GM19328 (cell line): Measurements from ENCODE around the gene MINK1.
"Not testable (repeated sequence)": the region's sequence is repeated elsewhere in the genome, so short reads cannot be mapped to it uniquely, and the experiment has no call there.

ENCODE experiments used
- ATAC-seq: cut with Tn5 transposase; IDR thresholded peaks from one replicate; pipeline ENCODE4 v1.9.1; 2021; ENCODE audit warnings: mild to moderate bottlenecking, moderate library complexity; ENCODE audit not compliant: unreplicated experiment

Gene MINK1

DNA sequence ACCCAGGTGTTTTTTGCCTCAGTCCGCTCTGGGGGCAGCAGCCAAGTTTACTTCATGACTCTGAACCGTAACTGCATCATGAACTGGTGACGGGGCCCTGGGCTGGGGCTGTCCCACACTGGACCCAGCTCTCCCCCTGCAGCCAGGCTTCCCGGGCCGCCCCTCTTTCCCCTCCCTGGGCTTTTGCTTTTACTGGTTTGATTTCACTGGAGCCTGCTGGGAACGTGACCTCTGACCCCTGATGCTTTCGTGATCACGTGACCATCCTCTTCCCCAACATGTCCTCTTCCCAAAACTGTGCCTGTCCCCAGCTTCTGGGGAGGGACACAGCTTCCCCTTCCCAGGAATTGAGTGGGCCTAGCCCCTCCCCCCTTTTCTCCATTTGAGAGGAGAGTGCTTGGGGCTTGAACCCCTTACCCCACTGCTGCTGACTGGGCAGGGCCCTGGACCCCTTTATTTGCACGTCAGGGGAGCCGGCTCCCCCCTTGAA lies 64.1 kb downstream of the MINK1 start:
- ATAC-seq, result no peak

DNA sequence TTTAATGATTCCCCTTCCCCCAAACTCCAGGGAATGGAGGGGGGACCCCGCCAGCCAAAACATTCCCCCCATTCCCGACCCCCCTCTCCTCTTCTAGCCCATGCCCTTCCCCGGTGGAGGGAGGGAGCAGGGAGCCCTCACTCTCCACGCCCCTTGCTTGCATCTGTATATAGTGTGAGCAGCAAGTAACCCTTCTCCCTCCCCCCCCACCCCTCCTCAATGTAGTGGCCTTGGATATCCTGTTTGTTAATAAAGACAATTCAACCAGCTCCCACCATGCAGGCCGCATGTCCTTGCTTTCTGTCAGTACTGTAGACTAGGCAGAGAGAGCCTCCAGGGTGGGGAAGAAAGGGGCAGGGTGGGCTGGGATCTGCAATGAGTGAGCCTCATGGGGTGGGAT lies 64.6 kb downstream of the MINK1 start:
- ATAC-seq, result no peak

DNA sequence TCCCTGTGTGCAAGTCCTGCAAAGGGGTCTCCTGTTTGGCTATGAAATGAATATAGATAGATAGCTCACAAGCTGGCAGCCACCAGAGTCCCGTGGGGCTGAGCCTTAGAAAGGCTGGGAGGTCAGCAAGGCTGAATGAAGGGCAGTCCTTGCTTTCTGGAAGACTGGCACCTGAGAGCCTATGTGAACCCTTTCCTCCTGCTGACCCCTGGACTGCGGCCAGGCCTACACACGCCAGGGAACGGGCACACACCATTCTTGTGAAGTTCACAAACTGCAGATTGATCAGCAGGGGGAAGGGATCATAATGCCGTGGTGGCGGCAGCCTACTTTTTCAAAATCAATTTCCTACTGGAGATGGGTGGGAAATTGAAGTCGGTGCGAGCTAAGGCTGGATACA lies 65.2 kb downstream of the MINK1 start:
- ATAC-seq, result no peak

- no peak for ATAC-seq
These were observed 65.8 kb downstream of the MINK1 start for GRCh38 chr17:4898927-4899326.

GRCh38 chr17:4899341-4900230 lies 66.4 kb downstream of the MINK1 start, which contains the start of gene C17orf107:
Gene C17orf107, plus strand, starts transcription at chr17:4899536. Its CDS starts 227 bp downstream, at chr17:4899763.
- ATAC-seq, result peak; percentile 56

GRCh38 chr17:4900231-4901107 lies 67.3 kb downstream of the MINK1 start:
- no peak for ATAC-seq

- ATAC-seq, result no peak
These were observed 68.0 kb downstream of the MINK1 start for GRCh38 chr17:4901108-4901647.

DNA sequence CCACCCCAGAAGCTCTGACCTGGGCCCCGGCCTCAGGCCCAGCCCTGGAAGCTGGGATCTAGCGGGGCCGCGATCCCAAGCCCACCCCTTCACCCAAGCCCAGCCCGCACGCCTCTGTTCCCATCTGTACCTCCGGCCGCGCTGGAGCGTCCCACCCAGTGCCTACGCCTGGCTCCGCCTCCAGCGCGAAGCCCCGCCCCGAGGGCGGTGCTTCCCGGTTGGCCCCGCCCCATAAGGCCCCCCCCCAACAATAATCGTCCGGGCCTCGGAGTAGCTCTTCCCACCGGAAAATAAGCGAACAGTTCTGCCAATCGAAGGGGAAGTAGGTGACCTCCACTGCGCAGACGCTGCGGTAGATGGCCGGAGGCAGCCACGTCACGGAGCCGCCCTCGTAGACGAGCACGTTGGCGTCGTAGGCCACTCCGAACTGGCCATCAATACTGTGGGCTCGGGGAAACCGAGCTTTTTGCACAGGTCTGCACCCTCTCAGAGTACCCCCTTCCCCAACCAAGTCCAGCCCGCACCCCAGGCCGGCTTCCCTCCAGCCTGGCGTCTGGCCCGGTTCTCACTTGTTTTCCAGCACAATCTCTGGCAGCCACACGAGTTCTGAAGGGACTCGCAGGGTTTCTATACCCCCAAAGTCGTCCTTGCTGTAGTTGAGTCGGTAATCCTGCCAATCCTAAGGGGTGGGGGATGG lies 68.7 kb downstream of the MINK1 start:
- ATAC-seq, result no peak

DNA sequence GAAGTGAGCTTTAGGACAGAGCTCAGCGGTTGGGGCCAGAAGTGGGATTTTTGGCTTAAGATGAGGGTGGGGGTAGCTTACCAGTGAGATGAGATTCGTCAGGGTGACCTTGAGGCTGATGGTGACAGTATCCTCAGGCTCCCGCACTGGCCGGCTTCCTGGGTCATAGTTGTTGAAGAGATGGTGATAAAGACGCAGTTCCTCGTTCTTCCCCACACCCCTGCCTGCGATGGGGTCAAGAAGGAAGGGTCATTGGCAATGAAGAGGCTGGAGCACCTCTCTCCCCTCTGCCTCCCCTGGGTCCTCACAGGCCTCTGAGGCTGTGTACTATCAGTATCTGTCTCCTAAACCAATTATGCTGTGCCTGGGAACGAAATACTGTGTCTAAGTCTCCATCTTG lies 69.4 kb downstream of the MINK1 start:
- ATAC-seq, result no peak

DNA sequence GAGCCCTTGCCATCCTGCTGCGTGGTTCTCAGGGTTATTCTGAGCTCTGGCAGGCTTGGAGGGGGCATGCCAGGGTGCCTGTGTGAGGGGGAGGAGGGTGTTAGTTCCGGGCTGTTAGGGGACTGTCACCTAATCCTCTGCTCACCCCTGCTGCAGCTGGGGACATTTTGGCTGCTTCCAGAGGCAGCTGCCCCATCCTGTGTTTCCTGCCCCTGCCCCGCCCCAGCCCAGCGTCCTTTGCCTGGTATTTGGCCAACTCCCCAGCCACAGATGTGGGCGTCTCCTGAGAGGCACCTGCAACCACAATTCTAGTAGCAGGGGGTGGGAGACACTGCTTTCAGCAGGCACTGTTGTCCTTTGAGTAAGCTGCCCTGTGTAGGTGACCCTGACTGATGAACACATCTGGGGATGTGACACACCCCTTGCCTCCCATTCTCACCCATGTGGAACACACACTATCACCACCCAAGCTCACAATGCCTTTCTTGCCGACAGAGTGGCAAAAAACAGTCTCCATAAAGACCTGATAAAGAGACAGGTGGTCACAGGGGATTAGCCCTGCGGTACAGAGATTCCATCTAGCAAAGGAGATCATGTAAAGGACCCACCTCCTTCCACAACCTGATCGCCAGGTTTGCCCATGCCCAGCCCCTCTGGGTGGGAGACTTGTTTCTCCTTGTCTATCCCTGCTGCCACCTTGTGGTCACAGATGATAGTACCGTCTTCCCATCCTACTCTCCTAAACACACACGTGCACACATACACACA lies 70.1 kb downstream of the MINK1 start, which contains the start of gene CHRNE:
Gene CHRNE (minus strand): TSS at position 48 of the 768 bp plus-strand sequence. CDS start 35 bp downstream, at position 13.
- no peak for ATAC-seq

GRCh38 chr17:4906642-4907041 lies 73.5 kb downstream of the MINK1 start:
- not testable (repeated sequence) for ATAC-seq

DNA sequence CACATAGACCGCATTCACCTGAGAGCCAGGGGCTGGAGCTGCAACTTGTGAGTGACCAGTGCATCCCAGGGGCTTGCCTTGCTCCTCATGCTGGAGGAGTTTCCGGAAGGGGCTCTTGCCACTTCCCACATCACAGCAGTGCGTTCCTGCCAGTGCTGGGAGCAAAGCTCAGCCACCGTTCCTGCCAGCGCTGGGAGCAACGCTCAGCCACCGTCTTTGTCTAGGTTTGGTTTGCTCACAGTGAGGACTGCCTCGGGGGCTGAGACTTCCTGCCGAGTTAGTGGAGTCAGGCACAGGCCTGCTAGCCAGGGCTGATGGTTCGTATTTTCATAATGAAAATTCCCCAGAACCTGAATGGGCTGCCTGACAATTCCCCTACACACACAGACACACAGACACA lies 75.2 kb downstream of the MINK1 start:
- no peak for ATAC-seq

DNA sequence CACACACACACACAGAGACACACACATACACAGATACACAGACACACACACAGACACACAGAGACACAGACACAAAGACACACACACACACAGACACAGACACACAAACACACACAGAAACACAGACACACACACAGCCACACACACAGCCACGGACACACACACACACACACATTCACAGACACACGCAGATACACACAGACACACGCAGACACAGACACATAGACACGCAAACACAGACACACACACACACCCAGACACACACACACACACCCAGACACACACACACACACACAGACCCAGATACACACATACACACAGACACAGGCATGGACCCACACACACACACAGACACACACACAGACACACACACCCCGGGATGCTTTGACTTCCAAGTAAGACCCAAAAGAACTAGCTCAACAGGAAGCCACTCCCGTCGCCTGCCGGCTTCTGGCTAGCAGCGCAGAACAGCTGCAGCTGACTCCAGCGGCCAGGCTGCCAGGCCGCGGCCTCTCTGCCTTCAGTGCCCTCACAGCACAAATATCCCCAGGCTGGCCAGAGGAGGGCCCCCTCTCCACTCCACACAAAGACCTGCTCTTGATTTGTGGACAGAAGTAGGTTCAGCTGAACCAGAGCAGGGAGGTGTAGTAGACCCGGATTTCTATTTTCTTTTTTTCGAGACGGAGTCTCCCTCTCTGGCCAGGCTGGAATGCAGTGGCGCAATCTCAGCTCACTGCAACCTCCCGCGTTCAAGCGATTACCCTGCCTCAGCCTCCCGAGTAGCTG lies 75.8 kb downstream of the MINK1 start:
- no peak for ATAC-seq

DNA sequence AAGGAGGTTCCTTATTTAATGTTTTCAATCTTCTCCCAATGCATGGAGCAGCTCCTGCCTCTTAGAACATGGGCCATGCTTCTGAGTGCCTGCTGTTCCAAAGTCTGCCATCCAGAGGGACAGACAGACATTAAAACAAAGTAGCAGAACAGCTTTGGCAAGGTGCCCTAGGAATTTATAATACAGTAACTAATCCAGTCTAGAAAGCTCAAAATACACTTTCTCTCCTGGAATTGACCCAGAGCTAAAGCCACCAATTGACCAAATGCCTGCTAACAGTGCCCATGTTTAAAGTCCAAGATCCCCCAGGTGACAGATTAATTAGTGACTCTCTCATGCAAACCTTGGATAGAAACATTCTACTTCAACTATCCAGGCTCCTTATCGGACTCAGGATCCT lies 80.9 kb downstream of the MINK1 start:
- ATAC-seq, result no peak

DNA sequence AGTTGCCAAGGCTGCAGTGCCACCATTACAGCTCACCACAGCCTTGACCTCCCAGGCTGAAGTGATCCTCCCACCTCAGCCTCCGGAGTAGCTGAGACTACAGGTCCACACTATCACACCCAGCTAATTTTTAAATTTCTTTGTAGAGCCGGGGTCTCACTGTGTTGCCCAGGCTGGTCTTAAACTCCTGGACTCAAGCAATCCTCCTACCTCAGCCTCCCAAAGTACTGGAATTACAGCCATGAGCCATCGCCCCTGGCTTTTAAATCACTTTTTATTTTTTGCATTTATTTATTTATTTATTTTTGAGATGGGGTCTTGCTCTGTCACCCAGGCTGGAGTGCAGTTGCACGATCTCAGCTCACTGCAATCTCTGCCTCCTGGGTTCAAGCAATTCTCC lies 81.4 kb downstream of the MINK1 start:
- not testable (repeated sequence) for ATAC-seq

- no peak for ATAC-seq
These were observed 86.4 kb downstream of the MINK1 start for GRCh38 chr17:4919511-4920047.

GRCh38 chr17:4920351-4921048 lies 87.4 kb downstream of the MINK1 start:
- ATAC-seq, result no peak

DNA sequence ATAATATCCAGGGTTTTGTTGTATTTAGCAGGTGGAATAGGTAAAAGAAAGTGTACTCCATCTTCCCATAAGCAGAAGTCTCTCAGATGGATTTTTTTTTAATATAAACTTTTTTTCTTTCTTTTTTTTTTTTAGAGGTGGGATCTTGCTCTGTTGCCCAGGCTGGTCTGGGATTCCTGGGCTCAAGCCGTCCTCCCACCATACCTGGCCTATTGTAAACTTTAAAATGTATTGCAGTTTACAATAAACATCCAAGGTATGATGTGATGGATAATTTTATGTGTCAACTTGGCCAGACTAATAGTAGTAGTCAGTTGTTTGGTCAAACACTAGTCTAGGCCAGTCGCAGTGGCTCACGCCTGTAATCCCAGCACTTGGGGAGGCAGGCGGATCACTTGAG lies 88.2 kb downstream of the MINK1 start:
- no peak for ATAC-seq
